Stimulated activated CD8-positive, alpha-beta memory T cell treated with anti-CD3 and anti-CD28 coated beads, Interleukin-4, amount 100 ng/mL, for 48 hours (primary cell): ENCODE measurements around the gene NARS2.
"Not testable (repeated sequence)": the region's sequence is repeated elsewhere in the genome, so short reads cannot be mapped to it uniquely, and the experiment has no call there.

ENCODE experiments used
- DNase-seq: peaks from one replicate; pipeline ENCODE4 v3.0.0-alpha.2; 2020

The NARS2 gene

GRCh38 chr11:78573681-78574080 is 983 bp downstream of the NARS2 start:
- DNase-seq = no peak

- DNase-seq = no peak
Observed at GRCh38 chr11:78573271-78573670, 1.4 kb downstream of the NARS2 start.

GRCh38 chr11:78572394-78572793 is 2.3 kb downstream of the NARS2 start:
- DNase-seq = no peak

- DNase-seq = no peak
Observed at GRCh38 chr11:78570031-78570430, 4.6 kb downstream of the NARS2 start.

- DNase-seq = no peak
Observed at GRCh38 chr11:78567209-78567608, 7.5 kb downstream of the NARS2 start.

GRCh38 chr11:78564490-78565467 is 9.9 kb downstream of the NARS2 start:
- no peak for DNase-seq

- DNase-seq = not testable (repeated sequence)
Observed at GRCh38 chr11:78564037-78564436, 10.6 kb downstream of the NARS2 start.

- DNase-seq = not testable (repeated sequence)
Observed at GRCh38 chr11:78563090-78563489, 11.6 kb downstream of the NARS2 start.

- DNase-seq = no peak
Observed at GRCh38 chr11:78562398-78562797, 12.3 kb downstream of the NARS2 start.

- no peak for DNase-seq
Observed at GRCh38 chr11:78560826-78561484, 13.7 kb downstream of the NARS2 start.

GRCh38 chr11:78560153-78560552 is 14.5 kb downstream of the NARS2 start:
- DNase-seq = no peak

- no peak for DNase-seq
Observed at GRCh38 chr11:78557236-78557635, 17.4 kb downstream of the NARS2 start.

- DNase-seq = no peak
Observed at GRCh38 chr11:78555592-78555991, 19.1 kb downstream of the NARS2 start.

GRCh38 chr11:78552881-78553280 is 21.8 kb downstream of the NARS2 start:
- DNase-seq = no peak

GRCh38 chr11:78552139-78552538 is 22.5 kb downstream of the NARS2 start:
- not testable (repeated sequence) for DNase-seq

- no peak for DNase-seq
Observed at GRCh38 chr11:78551066-78551465, 23.6 kb downstream of the NARS2 start.

- no peak for DNase-seq
Observed at GRCh38 chr11:78549624-78550409, 24.8 kb downstream of the NARS2 start.

- DNase-seq = no peak
Observed at GRCh38 chr11:78548911-78549590, 25.6 kb downstream of the NARS2 start.

GRCh38 chr11:78547931-78548705 is 26.5 kb downstream of the NARS2 start:
- no peak for DNase-seq

- no peak for DNase-seq
Observed at GRCh38 chr11:78542007-78542406, 32.7 kb downstream of the NARS2 start.

- DNase-seq = no peak
Observed at GRCh38 chr11:78541537-78541936, 33.1 kb downstream of the NARS2 start.

GRCh38 chr11:78540256-78540655 is 34.4 kb downstream of the NARS2 start:
- no peak for DNase-seq
